ENCODE data around the gene MCM8. TPM values are rescaled to one million over a fixed set of nuclear protein-coding genes. Genes with fewer than 3 reads are reported as not detected.

The MCM8 gene
- total RNA-seq, 8 experiments from 2014 or later = 3.4 to 20.2 (median 5.2) TPM

DNA sequence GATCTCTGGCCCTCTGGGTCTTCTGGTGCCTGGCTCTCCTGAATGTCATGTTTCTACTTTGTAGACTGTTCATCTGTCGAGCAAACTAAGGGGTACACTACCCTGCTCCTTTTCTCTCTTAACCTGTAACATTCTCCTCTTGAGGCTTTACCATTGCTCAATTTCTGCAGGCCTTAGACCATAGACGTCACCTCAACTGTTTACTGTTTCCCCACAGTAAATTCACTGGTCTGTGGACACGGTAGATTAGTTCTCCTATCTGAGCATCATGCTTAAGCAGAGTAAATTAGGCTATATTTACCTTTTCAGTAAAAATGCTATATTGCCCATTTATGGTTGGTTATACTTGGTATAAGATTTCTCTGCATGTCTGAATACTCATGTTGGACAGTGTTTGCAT, 40.5 kb downstream of the MCM8 start:
- no peaks in the 10 kb centered on the region for H3K4me1 ChIP-seq (replicated peaks in 1 of 2)
- in situ Hi-C loops (cut with MboI; ENCODE audit: low pct_unique_long_range_greater_than_20kb in 2 of 9, low sequenced_read_pairs in 9 of 9, unreplicated experiment in 9 of 9) = no loop called here
- ATAC-seq (replicated peaks in 6 of 8) = no peak
- H3K4me3 ChIP-seq = no peak overlapping the region
- no peak overlapping the region for H3K27ac ChIP-seq
- 40 to 100% (median 100%) methylated on average over 1 to 3 of the region's 3 CpGs; no CpG with 5 or more reads in 2 of the 10 experiments for WGBS, 10 experiments

DNA sequence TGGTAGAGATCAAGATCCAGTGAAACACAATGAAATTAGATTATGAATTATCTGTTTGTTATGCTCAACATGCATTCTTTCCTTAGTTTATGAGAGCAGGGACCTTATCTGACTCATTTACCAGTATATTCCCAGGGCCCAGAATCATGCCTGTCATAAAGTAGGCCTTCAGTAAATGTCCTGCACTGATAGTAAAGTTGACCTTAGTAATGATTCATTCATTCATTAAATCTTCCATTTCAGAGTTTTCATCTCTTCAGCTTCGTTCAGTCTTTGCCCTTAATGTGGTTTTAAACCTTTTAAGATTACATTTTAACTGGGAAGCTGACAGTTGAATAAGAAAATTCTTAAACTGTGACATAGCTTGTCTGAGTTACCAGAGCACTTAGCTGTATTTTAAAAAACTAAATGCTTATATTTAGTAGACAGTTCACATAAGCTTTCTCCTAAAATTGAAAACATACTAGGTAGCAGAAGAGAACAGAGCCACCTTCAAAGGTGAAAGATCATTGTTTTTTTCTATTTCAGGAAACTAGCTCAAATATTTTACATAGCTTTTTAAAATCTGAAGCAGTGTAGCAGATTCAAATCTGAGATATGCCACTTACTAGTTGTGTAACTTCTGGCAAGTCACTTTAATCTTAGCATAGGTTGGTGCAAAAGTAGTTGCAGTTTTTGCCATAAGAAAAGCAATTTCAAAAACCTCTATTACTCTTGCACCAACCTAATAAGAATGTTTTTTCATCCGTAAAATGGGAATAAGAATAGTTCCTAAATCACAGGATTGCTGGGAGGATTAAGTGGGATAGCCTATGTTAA, 41.4 kb downstream of the MCM8 start:
- Histone ChIP-seq H3K27ac (no peak overlapping the region), H3K4me1 (replicated peaks in 1 of 2) (no peaks in the 10 kb centered on the region), H3K4me3 (no peak overlapping the region)
- in situ Hi-C loops (cut with MboI; ENCODE audit: low pct_unique_long_range_greater_than_20kb in 2 of 9, low sequenced_read_pairs in 9 of 9, unreplicated experiment in 9 of 9) = no loop called here
- WGBS, 10 experiments = 46 to 100% (median 85%) methylated on average over 1 to 2 of the region's 2 CpGs
- ATAC-seq (replicated peaks in 6 of 8) = peak in 1 of 8 experiments; percentile 27

DNA sequence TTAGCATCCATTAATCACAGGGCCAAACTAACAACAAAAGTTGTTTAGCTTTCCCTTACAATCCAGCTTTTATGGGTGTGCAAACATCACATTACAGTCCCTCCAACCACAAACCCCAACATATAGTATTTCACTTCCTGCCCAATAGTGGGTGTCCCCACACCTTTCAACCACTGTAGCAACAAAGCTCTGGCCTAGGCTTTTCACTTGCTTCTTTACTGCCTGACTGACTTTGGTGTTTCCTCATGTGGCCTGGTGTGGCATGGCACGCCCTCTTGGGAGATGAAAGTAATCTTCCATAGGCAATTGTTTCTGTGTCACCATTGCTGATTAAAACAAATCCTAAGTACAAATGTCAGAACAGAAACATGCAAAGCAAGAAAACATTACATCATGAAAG, 46.3 kb downstream of the MCM8 start:
- 30 to 100% (median 80%) methylated on average over 1 of the region's 1 CpG; no CpG with 5 or more reads in 5 of the 10 experiments for WGBS, 10 experiments
- in situ Hi-C loops (cut with MboI; ENCODE audit: low pct_unique_long_range_greater_than_20kb in 2 of 9, low sequenced_read_pairs in 9 of 9, unreplicated experiment in 9 of 9) = no loop called here
- Histone ChIP-seq H3K4me1 (replicated peaks in 1 of 2) (no peaks in the 10 kb centered on the region), H3K4me3 (no peak overlapping the region), H3K27ac (no peak overlapping the region)
- no peak for ATAC-seq (replicated peaks in 6 of 8)

DNA sequence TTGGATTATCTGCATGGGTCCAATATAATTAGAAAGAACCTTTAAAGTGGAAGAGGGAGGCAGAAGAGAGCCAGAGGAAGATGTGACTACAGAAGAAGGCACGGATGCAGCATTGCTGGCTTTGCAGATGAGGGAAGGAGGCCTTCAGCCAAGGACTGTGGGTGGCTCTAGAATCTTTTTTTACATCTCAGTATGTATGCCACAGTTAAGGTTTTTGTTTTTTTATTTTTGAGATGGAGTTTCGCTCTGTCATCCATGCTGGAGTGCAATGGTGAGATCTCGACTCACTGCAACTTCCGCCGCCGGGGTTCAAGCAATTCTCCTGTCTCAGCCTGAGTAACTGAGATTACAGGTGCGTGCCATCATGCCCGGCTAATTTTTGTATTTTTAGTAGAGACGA, 49.3 kb downstream of the MCM8 start:
- H3K4me1 ChIP-seq (replicated peaks in 1 of 2) = peaks cover 0 to 4% of the 10 kb centered on the region in 2 donors
- 90 to 100% (median 96%) methylated on average over 2 to 8 of the region's 9 CpGs; no CpG with 5 or more reads in 4 of the 10 experiments for WGBS, 10 experiments
- H3K4me3 ChIP-seq = no peak overlapping the region
- in situ Hi-C loops (cut with MboI; ENCODE audit: low pct_unique_long_range_greater_than_20kb in 2 of 9, low sequenced_read_pairs in 9 of 9, unreplicated experiment in 9 of 9) = no loop called here
- H3K27ac ChIP-seq = no peak overlapping the region
- ATAC-seq (replicated peaks in 6 of 8) = no peak

DNA sequence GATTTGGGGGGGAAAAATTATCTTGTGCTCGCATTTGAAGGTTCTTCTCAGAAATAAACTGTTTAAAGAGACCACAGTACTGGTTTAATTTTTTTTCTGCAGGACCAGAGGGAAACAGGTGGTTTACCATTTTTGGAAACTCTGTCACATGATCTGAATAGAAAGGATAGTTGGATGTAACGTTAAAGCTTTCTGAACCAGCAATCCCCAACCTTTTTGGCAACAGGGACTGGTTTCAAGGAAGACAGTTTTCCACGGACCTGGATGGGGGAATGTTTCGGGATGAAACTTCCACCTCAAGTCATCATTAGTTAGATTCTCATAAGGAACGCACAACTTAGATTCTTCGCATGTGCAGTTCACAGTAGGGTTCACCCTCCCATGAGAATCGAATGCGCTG, 50.4 kb downstream of the MCM8 start:
- in situ Hi-C loops (cut with MboI; ENCODE audit: low pct_unique_long_range_greater_than_20kb in 2 of 9, low sequenced_read_pairs in 9 of 9, unreplicated experiment in 9 of 9) = no loop called here
- Histone ChIP-seq H3K4me3 (no peak overlapping the region), H3K4me1 (replicated peaks in 1 of 2) (peaks cover 0 to 6% of the 10 kb centered on the region in 2 donors), H3K27ac (no peak overlapping the region)
- WGBS, 10 experiments = 56 to 100% (median 84%) methylated on average over 1 to 8 of the region's 8 CpGs; no CpG with 5 or more reads in 1 of the 10 experiments
- no peak for ATAC-seq (replicated peaks in 6 of 8)

DNA sequence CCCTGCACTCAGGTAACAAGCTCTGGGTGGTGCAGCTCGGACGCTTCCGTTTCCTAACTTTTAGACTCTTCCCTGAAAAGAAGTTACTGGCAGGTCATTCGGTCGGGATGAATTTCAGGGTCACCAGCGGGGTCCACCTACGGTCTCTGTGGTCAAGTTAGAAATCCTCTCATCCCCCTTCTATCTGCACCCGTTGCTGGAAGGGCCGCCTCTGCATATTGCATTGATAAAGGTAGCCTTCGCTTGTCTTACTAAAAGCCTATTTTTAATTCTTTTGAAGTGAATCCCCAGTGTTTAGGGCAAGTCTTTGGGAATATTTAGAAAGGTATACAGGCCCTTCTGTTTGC, 56.1 kb downstream of the MCM8 start:
- H3K27ac ChIP-seq = peak overlapping the region; percentile 55 to 86
- 0 to 10% (median 1%) methylated on average over 1 to 10 of the region's 10 CpGs; no CpG with 5 or more reads in 4 of the 10 experiments for WGBS, 10 experiments
- H3K4me1 ChIP-seq (replicated peaks in 1 of 2) = peaks cover 6 to 24% of the 10 kb centered on the region in 2 donors
- no peak for ATAC-seq (replicated peaks in 6 of 8)
- peak overlapping the region; percentile 69 to 99 (median 84) for H3K4me3 ChIP-seq
- in situ Hi-C loops (cut with MboI; ENCODE audit: low pct_unique_long_range_greater_than_20kb in 2 of 9, low sequenced_read_pairs in 9 of 9, unreplicated experiment in 9 of 9) = no loop called here

DNA sequence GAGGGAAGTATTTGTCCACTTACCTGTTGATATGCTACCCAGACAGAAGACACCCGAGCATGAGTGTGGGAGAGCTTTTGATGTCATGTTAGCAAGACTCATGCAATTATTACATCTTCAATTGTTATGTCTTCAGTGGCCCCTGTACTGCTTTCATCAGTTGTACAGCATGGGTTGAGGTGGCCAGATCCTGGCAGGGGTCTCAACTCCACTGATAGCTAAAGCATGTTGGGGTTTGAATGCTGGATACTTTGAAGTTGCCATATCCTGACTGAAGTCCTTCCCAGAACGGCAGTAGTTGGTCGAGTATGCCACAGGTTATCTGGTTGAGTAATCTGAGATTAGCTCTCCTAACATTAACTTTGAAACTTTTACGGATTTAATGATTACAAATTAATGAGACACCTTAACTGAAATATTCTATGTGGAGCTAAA, 56.7 kb downstream of the MCM8 start:
- in situ Hi-C loops (cut with MboI; ENCODE audit: low pct_unique_long_range_greater_than_20kb in 2 of 9, low sequenced_read_pairs in 9 of 9, unreplicated experiment in 9 of 9) = no loop called here
- 0 to 16% (median 0%) methylated on average over 2 to 4 of the region's 4 CpGs; no CpG with 5 or more reads in 1 of the 10 experiments for WGBS, 10 experiments
- H3K4me1 ChIP-seq (replicated peaks in 1 of 2) = peaks cover 6 to 24% of the 10 kb centered on the region in 2 donors
- peak overlapping the region; percentile 69 to 99 (median 84) for H3K4me3 ChIP-seq
- no peak for ATAC-seq (replicated peaks in 6 of 8)
- no peak overlapping the region for H3K27ac ChIP-seq

DNA sequence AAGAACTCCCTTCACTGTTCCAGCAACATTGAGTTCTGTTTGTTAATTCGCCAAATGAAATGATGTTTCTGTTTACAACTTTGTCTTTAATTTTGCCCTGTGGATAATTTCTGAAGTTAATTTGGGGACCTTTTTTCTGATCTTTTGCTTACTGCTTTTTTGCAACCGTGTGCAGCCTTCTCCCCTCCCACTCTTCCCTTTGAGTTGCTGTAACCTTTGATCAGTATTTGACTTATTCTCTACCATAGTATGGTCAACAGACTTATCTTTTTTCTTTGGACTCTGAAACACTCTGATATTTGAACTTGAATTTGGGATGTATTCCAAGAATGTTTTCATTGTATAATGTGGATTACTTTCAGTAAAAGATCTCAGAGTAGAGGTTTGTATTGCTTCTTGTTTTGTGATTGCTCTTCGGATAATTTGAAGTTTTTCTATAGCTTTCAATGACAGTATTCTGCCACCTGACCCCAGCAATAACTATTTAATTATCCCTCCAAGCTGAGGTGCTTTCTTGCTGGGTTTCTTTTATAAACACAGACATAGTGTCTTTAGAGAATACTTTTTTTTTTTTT, 57.2 kb downstream of the MCM8 start:
- in situ Hi-C loops (cut with MboI; ENCODE audit: low pct_unique_long_range_greater_than_20kb in 2 of 9, low sequenced_read_pairs in 9 of 9, unreplicated experiment in 9 of 9) = no loop called here
- Histone ChIP-seq H3K27ac (no peak overlapping the region), H3K4me1 (replicated peaks in 1 of 2) (peaks cover 6 to 24% of the 10 kb centered on the region in 2 donors), H3K4me3 (peak overlapping the region in 4 of 5 donors; percentile 78 to 99 (median 84))
- WGBS, 10 experiments = 0 to 49% (median 33%) methylated on average over 2 to 3 of the region's 3 CpGs; no CpG with 5 or more reads in 1 of the 10 experiments
- no peak for ATAC-seq (replicated peaks in 6 of 8)

DNA sequence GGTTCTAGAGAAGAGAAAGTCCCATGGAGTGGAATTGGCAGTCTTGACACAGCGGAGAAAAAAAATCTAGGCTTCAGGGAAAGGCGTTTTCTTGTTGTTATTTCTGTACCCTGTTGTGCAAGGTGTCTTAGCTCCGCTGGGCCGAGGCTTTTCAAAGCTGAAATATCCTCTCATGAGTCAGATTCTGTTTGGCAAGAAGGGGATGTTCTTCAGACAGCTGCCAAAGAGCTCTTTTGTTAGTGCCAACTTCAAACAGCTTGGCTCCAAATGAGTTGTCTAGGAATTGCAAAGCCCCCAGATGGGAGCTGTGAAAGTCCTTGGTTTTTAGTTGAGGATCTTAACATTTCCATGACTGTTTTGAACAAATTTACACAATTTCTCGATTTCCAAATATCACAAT, 57.8 kb downstream of the MCM8 start:
- WGBS, 10 experiments = 0 to 90% (median 60%) methylated on average over 1 to 5 of the region's 5 CpGs
- peak in 2 of 8 experiments; percentile 12 to 13 for ATAC-seq (replicated peaks in 6 of 8)
- no peak overlapping the region for H3K27ac ChIP-seq

DNA sequence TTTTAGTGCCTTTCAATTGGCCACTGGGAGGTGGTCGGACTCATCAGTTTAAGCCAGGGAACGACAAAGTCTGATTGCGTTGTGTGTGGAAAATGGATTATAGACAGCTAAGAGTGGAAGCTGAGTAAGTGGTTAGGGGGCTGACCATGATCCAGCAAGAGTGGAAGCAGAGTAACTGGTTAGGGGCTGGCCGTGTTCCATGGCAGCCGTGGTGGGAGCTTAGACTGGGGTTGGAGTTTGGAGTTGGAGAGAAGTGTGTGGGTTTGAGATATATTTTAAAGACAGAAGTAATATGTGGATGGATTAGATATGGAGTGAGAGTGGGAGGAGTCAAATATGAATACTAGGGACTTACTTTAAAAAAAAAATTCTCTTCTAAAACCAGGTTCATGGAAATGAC, 61.7 kb downstream of the MCM8 start:
- in situ Hi-C loops (cut with MboI; ENCODE audit: low pct_unique_long_range_greater_than_20kb in 2 of 9, low sequenced_read_pairs in 9 of 9, unreplicated experiment in 9 of 9) = no loop called here
- Histone ChIP-seq H3K4me1 (replicated peaks in 1 of 2) (peaks cover 6 to 15% of the 10 kb centered on the region in 2 donors), H3K4me3 (no peak overlapping the region), H3K27ac (no peak overlapping the region)
- no peak for ATAC-seq (replicated peaks in 6 of 8)
- WGBS, 10 experiments = 85 to 100% (median 94%) methylated on average over 2 to 5 of the region's 5 CpGs; no CpG with 5 or more reads in 3 of the 10 experiments

More for the DNA sequence above, 57.8 kb downstream of the MCM8 start:
- H3K4me1 ChIP-seq (replicated peaks in 1 of 2) = peaks cover 6 to 24% of the 10 kb centered on the region in 2 donors
- in situ Hi-C loops (cut with MboI; ENCODE audit: low pct_unique_long_range_greater_than_20kb in 2 of 9, low sequenced_read_pairs in 9 of 9, unreplicated experiment in 9 of 9) = no loop called here
- peak overlapping the region in 2 of 5 donors; percentile 6 to 7 for H3K4me3 ChIP-seq

DNA sequence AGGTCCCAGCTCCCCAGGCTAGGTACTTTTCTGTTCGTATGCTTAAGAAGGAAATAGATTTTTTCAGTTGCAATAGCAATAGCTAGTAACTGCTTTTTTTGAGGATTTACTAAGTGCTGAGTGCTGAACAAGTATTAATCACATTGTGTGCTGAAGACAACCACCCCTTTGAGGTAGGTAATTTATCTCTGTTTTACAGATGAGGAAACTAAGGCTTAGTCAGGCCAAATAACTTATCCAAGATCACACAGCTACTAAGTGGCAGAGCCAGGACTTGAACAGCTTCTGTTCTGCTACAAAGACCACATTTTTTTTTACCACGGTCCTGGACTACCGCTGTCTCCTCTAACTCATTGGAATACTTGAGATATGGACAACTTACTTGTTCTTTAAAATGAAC, 63.6 kb downstream of the MCM8 start:
- no peak overlapping the region for H3K4me3 ChIP-seq
- WGBS, 10 experiments = 57 to 100% (median 86%) methylated on average over 1 to 3 of the region's 3 CpGs; no CpG with 5 or more reads in 3 of the 10 experiments
- H3K4me1 ChIP-seq (replicated peaks in 1 of 2) = no peaks in the 10 kb centered on the region
- H3K27ac ChIP-seq = no peak overlapping the region
- no peak for ATAC-seq (replicated peaks in 6 of 8)
- in situ Hi-C loops (cut with MboI; ENCODE audit: low pct_unique_long_range_greater_than_20kb in 2 of 9, low sequenced_read_pairs in 9 of 9, unreplicated experiment in 9 of 9) = no loop called here

DNA sequence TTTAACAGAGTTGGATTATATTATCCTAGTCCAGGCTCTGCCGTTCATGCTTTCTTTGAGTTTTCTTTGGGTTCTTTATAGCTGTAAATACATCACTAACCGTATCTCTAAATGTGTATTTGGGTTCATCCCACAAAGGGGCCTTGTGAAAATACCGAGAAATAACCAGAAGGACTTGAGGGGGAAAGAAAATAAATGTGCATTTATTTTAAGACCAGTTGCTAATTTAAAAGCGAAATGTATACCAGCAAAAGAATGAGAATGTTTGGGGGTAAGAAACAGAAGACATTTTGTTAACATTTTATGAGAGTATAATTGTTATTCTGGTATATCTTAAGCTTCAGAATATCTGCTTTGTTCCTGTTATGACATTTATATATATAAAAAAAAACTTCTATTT, 64.5 kb downstream of the MCM8 start:
- 67 to 100% (median 96%) methylated on average over 2 to 4 of the region's 4 CpGs for WGBS, 10 experiments

DNA sequence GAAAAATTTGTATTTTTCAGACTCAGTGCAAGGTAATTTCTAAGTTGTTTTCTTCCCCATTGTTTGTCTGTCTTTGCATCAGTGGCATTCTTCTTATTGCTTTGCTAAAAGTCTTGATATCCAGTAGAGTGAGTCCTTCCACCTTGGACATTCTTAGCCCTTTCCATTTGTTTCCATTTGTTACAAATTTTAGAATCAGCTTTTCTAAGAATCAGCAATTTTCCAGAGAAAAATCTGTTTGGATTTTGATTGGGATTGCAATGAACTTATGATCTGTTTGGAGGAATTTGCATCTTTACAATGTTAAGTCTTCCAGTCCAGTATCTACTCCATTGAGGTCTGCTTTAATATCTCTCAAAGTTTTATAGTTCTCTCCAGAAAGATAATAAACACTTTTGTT, 67.0 kb downstream of the MCM8 start:
- no peak for ATAC-seq (replicated peaks in 6 of 8)
- in situ Hi-C loops (cut with MboI; ENCODE audit: low pct_unique_long_range_greater_than_20kb in 2 of 9, low sequenced_read_pairs in 9 of 9, unreplicated experiment in 9 of 9) = no loop called here
- H3K4me1 ChIP-seq (replicated peaks in 1 of 2) = no peaks in the 10 kb centered on the region
- H3K4me3 ChIP-seq = no peak overlapping the region
- H3K27ac ChIP-seq = no peak overlapping the region

More for the DNA sequence above, 64.5 kb downstream of the MCM8 start:
- ATAC-seq (replicated peaks in 6 of 8) = no peak
- H3K27ac ChIP-seq = no peak overlapping the region
- H3K4me3 ChIP-seq = no peak overlapping the region
- H3K4me1 ChIP-seq (replicated peaks in 1 of 2) = no peaks in the 10 kb centered on the region
- in situ Hi-C loops (cut with MboI; ENCODE audit: low pct_unique_long_range_greater_than_20kb in 2 of 9, low sequenced_read_pairs in 9 of 9, unreplicated experiment in 9 of 9) = no loop called here
